GM23338 (cell line): ENCODE results near the gene GRID1. TPM values are rescaled to one million over a fixed set of nuclear protein-coding genes. Genes with fewer than 3 reads are reported as not detected.

Experiments used
- ATAC-seq: fragments of 200-7000 bp; cut with Tn5 transposase; 3 replicates; pipeline ENCODE4 v1.9.1; 2020
- DNase-seq: peaks from one replicate; pipeline ENCODE4 v3.0.0-alpha.2; 2015; ENCODE audit warnings: low spot score
- H2AFZ ChIP-seq: fragments of 200-600 bp; sonication (generic); 2 replicates; pipeline ENCODE4 v1.8.0; 2016; ENCODE audit warnings: antibody characterized with exemption, mild to moderate bottlenecking, moderate library complexity
- H3F3A ChIP-seq: fragments of 200-600 bp; sonication (generic); replicated peaks from 2 replicates; pipeline ENCODE4 v1.8.0; 2017; ENCODE audit warnings: antibody characterized with exemption, mixed run types, low read depth
- H3K27ac ChIP-seq: fragments of 200-600 bp; sonication (generic); 2 replicates; pipeline ENCODE4 v1.6.1; 2016; ENCODE audit warnings: low read depth
- H3K27me3 ChIP-seq: fragments of 200-600 bp; sonication (generic); 2 replicates; pipeline ENCODE4 v1.8.0; 2016; ENCODE audit warnings: mild to moderate bottlenecking, mixed run types, moderate library complexity; ENCODE audit not compliant: insufficient read depth
- H3K36me3 ChIP-seq: fragments of 200-600 bp; sonication (generic); 2 replicates; pipeline ENCODE4 v1.8.0; 2016; ENCODE audit warnings: mild to moderate bottlenecking; ENCODE audit not compliant: insufficient read depth
- H3K4me1 ChIP-seq: fragments of 200-600 bp; sonication (generic); 2 replicates; pipeline ENCODE4 v1.8.0; 2016; ENCODE audit warnings: mild to moderate bottlenecking, moderate library complexity; ENCODE audit not compliant: insufficient read depth
- H3K4me2 ChIP-seq: fragments of 200-600 bp; sonication (generic); 2 replicates; pipeline ENCODE4 v1.7.1; 2017; ENCODE audit warnings: mixed run types
- H3K4me3 ChIP-seq: fragments of 200-600 bp; sonication (generic); 2 replicates; pipeline ENCODE4 v1.6.1; 2016; ENCODE audit warnings: mixed run types
- H3K79me2 ChIP-seq: fragments of 200-600 bp; sonication (generic); replicated peaks from 2 replicates; pipeline ENCODE4 v1.8.0; 2017; ENCODE audit warnings: mild to moderate bottlenecking; ENCODE audit not compliant: insufficient read depth
- H3K9me2 ChIP-seq: fragments of 200-600 bp; sonication (generic); 2 replicates; pipeline ENCODE4 v1.8.0; 2017; ENCODE audit not compliant: insufficient read depth
- H4K20me1 ChIP-seq: fragments of 200-600 bp; sonication (generic); replicated peaks from 2 replicates; pipeline ENCODE4 v1.8.0; 2017; ENCODE audit warnings: mild to moderate bottlenecking; ENCODE audit not compliant: insufficient read depth
- H3K27ac Mint-ChIP-seq: 2 replicates; pipeline ENCODE4 v1.8.0; 2020; ENCODE audit warnings: inconsistent platforms, mild to moderate bottlenecking, moderate library complexity, mixed read lengths
- H3K27me3 Mint-ChIP-seq: 3 replicates; pipeline ENCODE4 v1.8.0; 2022; ENCODE audit warnings: low read depth, mild to moderate bottlenecking, moderate library complexity, mixed read lengths, inconsistent platforms; ENCODE audit not compliant: insufficient read depth, poor library complexity
- H3K36me3 Mint-ChIP-seq: 3 replicates; pipeline ENCODE4 v1.8.0; 2021; ENCODE audit warnings: low read depth, mild to moderate bottlenecking, inconsistent platforms, moderate library complexity, mixed read lengths
- H3K4me1 Mint-ChIP-seq: 3 replicates; pipeline ENCODE4 v1.8.0; 2020; ENCODE audit warnings: mild to moderate bottlenecking, inconsistent platforms, mixed read lengths
- H3K4me3 Mint-ChIP-seq: 3 replicates; pipeline ENCODE4 v1.8.0; 2021; ENCODE audit warnings: moderate library complexity, mild to moderate bottlenecking, inconsistent platforms, mixed read lengths
- H3K9me3 Mint-ChIP-seq: 3 replicates; pipeline ENCODE4 v1.8.0; 2020; ENCODE audit warnings: moderate library complexity, mild to moderate bottlenecking, inconsistent platforms, mixed read lengths
- CREB1 ChIP-seq: fragments of 250-450 bp; sonication (Bioruptor Pico); IDR thresholded peaks from 2 replicates; pipeline ENCODE4 v1.5.0; 2020; ENCODE audit warnings: low read depth, mild to moderate bottlenecking, moderate library complexity
- CTCF ChIP-seq, 2 experiments: fragments of 200-600 bp in 1 of 2; sonication (generic) in 1 of 2; conservative IDR thresholded peaks; 2 replicates each; pipeline versions ENCODE4 v1.5.1 to v1.6.1; 2016 to 2017; ENCODE audit warnings: antibody characterized with exemption in 2 of 2, low read depth in 2 of 2, mild to moderate bottlenecking in 2 of 2, moderate library complexity in 1 of 2
- ETS1 ChIP-seq: IDR thresholded peaks from 2 replicates; pipeline ENCODE4 v1.6.1; 2016; ENCODE audit warnings: antibody characterized with exemption
- EZH2 ChIP-seq: fragments of 200-600 bp; sonication (generic); IDR thresholded peaks from one replicate; pipeline ENCODE4 v1.8.0; 2017; ENCODE audit warnings: antibody characterized with exemption, mild to moderate bottlenecking, low read depth; ENCODE audit not compliant: unreplicated experiment
- EZH2phosphoT487 ChIP-seq: fragments of 200-600 bp; sonication (generic); IDR thresholded peaks from one replicate; pipeline ENCODE4 v1.8.1; 2018; ENCODE audit warnings: antibody characterized with exemption; ENCODE audit not compliant: unreplicated experiment
- JUNB ChIP-seq: IDR thresholded peaks from one replicate; pipeline ENCODE4 v1.6.1; 2016; ENCODE audit warnings: antibody characterized with exemption; ENCODE audit not compliant: unreplicated experiment
- NANOG ChIP-seq: IDR thresholded peaks from 2 replicates; pipeline ENCODE4 v1.6.1; 2016; ENCODE audit warnings: antibody characterized with exemption, borderline replicate concordance
- POLR2AphosphoS5 ChIP-seq: IDR thresholded peaks from 2 replicates; pipeline ENCODE4 v1.6.1; 2016; ENCODE audit warnings: antibody characterized with exemption, low read depth
- STAT1 ChIP-seq: IDR thresholded peaks from one replicate; pipeline ENCODE4 v1.6.1; 2016; ENCODE audit warnings: antibody characterized with exemption; ENCODE audit not compliant: unreplicated experiment
- ZNF114 ChIP-seq: fragments of 250-450 bp; sonication (Bioruptor Pico); IDR thresholded peaks from 2 replicates; pipeline ENCODE4 v1.5.0; 2020; ENCODE audit warnings: mild to moderate bottlenecking, moderate library complexity
- ZNF331 ChIP-seq: fragments of 250-450 bp; sonication (Bioruptor Pico); IDR thresholded peaks from 2 replicates; pipeline ENCODE4 v1.5.0; 2020; ENCODE audit warnings: low read depth, mild to moderate bottlenecking, moderate library complexity
- polyA plus RNA-seq: library from polyadenylated mRNA; unstranded; fragments of >200 nt; fragmentation: Nextera tagmentation; extraction: Ambion mirVana; gene quantifications from 2 replicates; pipeline ENCODE4 v1.2.1, GENCODE V29; 2016
- total RNA-seq: library from RNA; depleted of rRNA; stranded (reverse); fragments of >200 nt; shearing (Covaris generic); gene quantifications from 2 replicates; pipeline ENCODE4 v1.2.3, GENCODE V29; 2014
- TF ChIP-seq, protein P1 (sequence below): IDR thresholded peaks from one replicate; pipeline ENCODE4 v1.6.1; 2018; ENCODE audit warnings: antibody characterized with exemption; ENCODE audit not compliant: unreplicated experiment

GRID1 gene
- total and polyA plus RNA-seq, 2 experiments from 2014 or later, result 0.14 to 0.15 TPM

DNA sequence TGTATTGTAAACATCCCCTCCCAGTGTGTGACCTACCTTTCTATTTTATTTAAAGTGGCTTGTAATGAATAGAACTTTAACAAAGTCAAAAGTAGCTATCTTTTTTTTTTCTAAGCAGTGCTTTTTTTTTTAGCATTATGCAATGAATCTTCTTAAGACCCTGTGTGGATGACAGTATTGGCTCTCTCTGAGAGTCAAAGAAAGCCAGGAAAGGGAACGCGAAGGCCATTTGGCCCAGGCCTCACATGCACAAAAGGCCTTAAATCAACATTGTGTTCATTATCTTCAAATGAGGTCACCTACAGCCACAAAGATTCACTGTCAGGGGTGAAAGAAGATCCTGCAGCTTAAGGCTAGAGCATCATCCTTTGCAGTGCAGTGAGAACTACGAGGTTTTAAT lies 721.5 kb downstream of the GRID1 start:
- Histone ChIP-seq H3K36me3 (no peaks in the 10 kb centered on the region; the same call in 1 of the 2 replicates), H3K4me1 (no peaks in the 10 kb centered on the region), H3K27me3 (no peaks in the 10 kb centered on the region), H3F3A (no peaks in the 10 kb centered on the region), H3K4me3 (no peak overlapping the region), H3K9me2 (no peaks in the 10 kb centered on the region), H3K4me2 (no peak overlapping the region), H2AFZ (no peak overlapping the region), H3K79me2 (no peaks in the 10 kb centered on the region), H3K27ac (no peak overlapping the region), H4K20me1 (no peaks in the 10 kb centered on the region)
- Mint-ChIP-seq H3K27ac (no peak overlapping the region), H3K27me3 (peaks cover 5% of the 10 kb centered on the region), H3K4me3 (no peak overlapping the region), H3K4me1 (no peaks in the 10 kb centered on the region; the same call in 2 of the 3 replicates), H3K9me3 (peaks cover 96% of the 10 kb centered on the region), H3K36me3 (peaks cover 11% of the 10 kb centered on the region)
- TF ChIP-seq POLR2AphosphoS5 (no peak), ZNF114 (CRISPR knock-in tag) (no peak), EZH2 (no peak), STAT1 (no peak), CTCF (conservative IDR thresholded peaks at IDR 0.05; ENCODE audit: low read depth in 2 of 2) (no peak), EZH2phosphoT487 (no peak), JUNB (no peak), NANOG (no peak)
- TF ChIP-seq, protein P1, sequence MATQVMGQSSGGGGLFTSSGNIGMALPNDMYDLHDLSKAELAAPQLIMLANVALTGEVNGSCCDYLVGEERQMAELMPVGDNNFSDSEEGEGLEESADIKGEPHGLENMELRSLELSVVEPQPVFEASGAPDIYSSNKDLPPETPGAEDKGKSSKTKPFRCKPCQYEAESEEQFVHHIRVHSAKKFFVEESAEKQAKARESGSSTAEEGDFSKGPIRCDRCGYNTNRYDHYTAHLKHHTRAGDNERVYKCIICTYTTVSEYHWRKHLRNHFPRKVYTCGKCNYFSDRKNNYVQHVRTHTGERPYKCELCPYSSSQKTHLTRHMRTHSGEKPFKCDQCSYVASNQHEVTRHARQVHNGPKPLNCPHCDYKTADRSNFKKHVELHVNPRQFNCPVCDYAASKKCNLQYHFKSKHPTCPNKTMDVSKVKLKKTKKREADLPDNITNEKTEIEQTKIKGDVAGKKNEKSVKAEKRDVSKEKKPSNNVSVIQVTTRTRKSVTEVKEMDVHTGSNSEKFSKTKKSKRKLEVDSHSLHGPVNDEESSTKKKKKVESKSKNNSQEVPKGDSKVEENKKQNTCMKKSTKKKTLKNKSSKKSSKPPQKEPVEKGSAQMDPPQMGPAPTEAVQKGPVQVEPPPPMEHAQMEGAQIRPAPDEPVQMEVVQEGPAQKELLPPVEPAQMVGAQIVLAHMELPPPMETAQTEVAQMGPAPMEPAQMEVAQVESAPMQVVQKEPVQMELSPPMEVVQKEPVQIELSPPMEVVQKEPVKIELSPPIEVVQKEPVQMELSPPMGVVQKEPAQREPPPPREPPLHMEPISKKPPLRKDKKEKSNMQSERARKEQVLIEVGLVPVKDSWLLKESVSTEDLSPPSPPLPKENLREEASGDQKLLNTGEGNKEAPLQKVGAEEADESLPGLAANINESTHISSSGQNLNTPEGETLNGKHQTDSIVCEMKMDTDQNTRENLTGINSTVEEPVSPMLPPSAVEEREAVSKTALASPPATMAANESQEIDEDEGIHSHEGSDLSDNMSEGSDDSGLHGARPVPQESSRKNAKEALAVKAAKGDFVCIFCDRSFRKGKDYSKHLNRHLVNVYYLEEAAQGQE, result no peak
- ATAC-seq (no peak), DNase-seq (no peak)

GRCh38 chr10:85643845-85644525 lies 722.6 kb downstream of the GRID1 start:
- no peak overlapping the region for H3K4me3 ChIP-seq
- no peaks in the 10 kb centered on the region; the same call in 2 of the 3 replicates for H3K4me1 Mint-ChIP-seq
- H3K27ac Mint-ChIP-seq, result no peak overlapping the region
- peaks cover 5% of the 10 kb centered on the region for H3K27me3 Mint-ChIP-seq
- peaks cover 11% of the 10 kb centered on the region for H3K36me3 Mint-ChIP-seq
- no peaks in the 10 kb centered on the region; the same call in 1 of the 2 replicates for H3K36me3 ChIP-seq
- no peak overlapping the region for H2AFZ ChIP-seq
- no peaks in the 10 kb centered on the region for H3K79me2 ChIP-seq
- no peak overlapping the region for H3K27ac ChIP-seq
- no peaks in the 10 kb centered on the region for H3K9me2 ChIP-seq
- no peaks in the 10 kb centered on the region for H4K20me1 ChIP-seq
- H3K27me3 ChIP-seq, result no peaks in the 10 kb centered on the region
- peaks cover 94% of the 10 kb centered on the region for H3K9me3 Mint-ChIP-seq
- H3K4me1 ChIP-seq, result no peaks in the 10 kb centered on the region
- H3K4me2 ChIP-seq, result no peak overlapping the region
- no peaks in the 10 kb centered on the region for H3F3A ChIP-seq
- no peak for ATAC-seq
- no peak overlapping the region for H3K4me3 Mint-ChIP-seq
- DNase-seq, result no peak
- TF ChIP-seq STAT1 (no peak), EZH2 (no peak), CREB1 (CRISPR knock-in tag) (no peak), ETS1 (no peak), ZNF331 (CRISPR knock-in tag) (no peak), NANOG (no peak), JUNB (no peak), POLR2AphosphoS5 (no peak), ZNF114 (CRISPR knock-in tag) (no peak), EZH2phosphoT487 (no peak)
